ENCODE results near the gene TIGD7. TPM values are rescaled to one million over a fixed set of nuclear protein-coding genes. Genes with fewer than 3 reads are reported as not detected.

Gene TIGD7
- total and polyA plus RNA-seq, 2 of the 8 experiments (the other 6 are each of a cell fraction or from before 2014, with no cell fraction given), result 3.0 to 8.9 TPM

- Histone ChIP-seq H3K56ac (replicated peaks; ENCODE audit: insufficient read length, low read depth, low read length) (no peak overlapping the region), H3K79me2 (ENCODE audit: control insufficient read depth in 1 of 2, insufficient read depth in 2 of 2, low read length in 2 of 2) (no peaks in the 10 kb centered on the region), H4K8ac (ENCODE audit: extremely low read depth, insufficient read depth, low read length) (no peak overlapping the region), H3K9ac (replicated peaks in 1 of 4; ENCODE audit: extremely low read depth in 1 of 4, low read depth in 3 of 4, low read length in 3 of 4) (no peak overlapping the region), H4K5ac (ENCODE audit: insufficient read length, low read depth, low read length) (no peak overlapping the region), H3K23ac (ENCODE audit: insufficient read length) (no peak overlapping the region), H2AK5ac (ENCODE audit: low read depth, low read length) (no peak overlapping the region), H3K4me2 (ENCODE audit: insufficient read depth in 1 of 2, low read depth in 2 of 2, low read length in 2 of 2) (no peak overlapping the region), H2BK20ac (ENCODE audit: low read length) (no peak overlapping the region), H2BK12ac (ENCODE audit: low read depth, low read length) (no peak overlapping the region), H4K91ac (replicated peaks; ENCODE audit: insufficient read length, low read length) (no peak overlapping the region), H3K4me3 (ENCODE audit: extremely low read depth in 1 of 4, insufficient read depth in 2 of 4, low read depth in 3 of 4, low read length in 4 of 4) (no peak overlapping the region), H3K18ac (ENCODE audit: extremely low read depth, low read length) (no peak overlapping the region), H2BK5ac (ENCODE audit: low read depth, low read length) (no peak overlapping the region), H3K4ac (replicated peaks; ENCODE audit: insufficient read length, low read depth, low read length) (no peak overlapping the region), H3K27ac (ENCODE audit: low read depth, low read length) (no peak overlapping the region), H2BK15ac (ENCODE audit: low read length) (no peak overlapping the region), H3K9me3 (ENCODE audit: insufficient read depth in 2 of 2, low read depth in 1 of 2, low read length in 1 of 2) (peaks cover 60 to 86% of the 10 kb centered on the region in 2 experiments), H2BK120ac (replicated peaks; ENCODE audit: low read depth, low read length) (no peak overlapping the region), H3K79me1 (ENCODE audit: low read depth, low read length) (no peaks in the 10 kb centered on the region), H3K36me3 (ENCODE audit: control insufficient read depth in 2 of 4, insufficient read depth in 4 of 4, low read length in 3 of 4) (peaks cover 11 to 30% (median 18%) of the 10 kb centered on the region in 4 experiments), H4K20me1 (replicated peaks in 1 of 2; ENCODE audit: control insufficient read depth in 1 of 2, insufficient read depth in 2 of 2, low read length in 2 of 2) (no peaks in the 10 kb centered on the region), H3K4me1 (replicated peaks in 1 of 4; ENCODE audit: control insufficient read depth in 3 of 4, insufficient read depth in 4 of 4, low read length in 3 of 4) (no peaks in the 10 kb centered on the region), H3K27me3 (replicated peaks in 1 of 4; ENCODE audit: control insufficient read depth in 3 of 4, extremely low read depth in 1 of 4, insufficient read depth in 3 of 4, low read length in 3 of 4) (peaks cover 0 to 1% (median 0%) of the 10 kb centered on the region in 4 experiments; a peak in 2 of 7 replicates), H2AFZ (ENCODE audit: low read length) (no peak overlapping the region), H3K14ac (ENCODE audit: insufficient read length) (no peak overlapping the region), H3K23me2 (ENCODE audit: low read depth, low read length) (no peaks in the 10 kb centered on the region)
- FAIRE-seq, result no peak
- no peak for DNase-seq (ENCODE audit: low read depth in 1 of 2, low spot score in 2 of 2)
- 59% methylated on average over 2 of the region's 2 CpGs; no CpG with 5 or more reads in 1 of the 2 experiments for WGBS, 2 experiments (ENCODE audit: extremely low coverage in 1 of 2, insufficient coverage in 1 of 2, insufficient read length in 1 of 2, insufficient replicate concordance in 2 of 2, low coverage in 1 of 2, low lambda C conversion rate in 2 of 2, missing lambda C conversion rate in 1 of 2)
- POLR2A ChIA-PET (ENCODE audit: partially characterized antibody), result interaction anchor here (0.6 kb wide), 1 partner anchor 11 kb away, joined by 3 read pairs; no protein-coding TSS in a partner anchor
- CTCF ChIA-PET (ENCODE audit: partially characterized antibody), result interaction anchor here (1.3 kb wide), 1 partner anchor 54 kb away, joined by 3 read pairs; no protein-coding TSS in a partner anchor
- TF ChIP-seq RBBP5 (IDR thresholded peaks at IDR 0.05; ENCODE audit: borderline replicate concordance, low read depth, low read length) (no peak), CHD1 (IDR thresholded peaks at IDR 0.05; ENCODE audit: low read depth, low read length) (no peak), YY1 (IDR thresholded peaks at IDR 0.05; ENCODE audit: low read depth, low read length) (no peak), RFX5 (IDR thresholded peaks at IDR 0.05; ENCODE audit: borderline replicate concordance, low read depth, low read length) (no peak), CTCF (IDR thresholded peaks at IDR 0.05; ENCODE audit: control extremely low read depth in 1 of 3, insufficient read depth in 1 of 3, low read depth in 1 of 3, low read length in 3 of 3) (no peak), GABPA (IDR thresholded peaks at IDR 0.05; ENCODE audit: borderline replicate concordance, insufficient read depth, low read length) (no peak), CTBP2 (IDR thresholded peaks at IDR 0.05; ENCODE audit: borderline replicate concordance, insufficient read depth, insufficient read length, low read length) (no peak), ATF2 (IDR thresholded peaks at IDR 0.05; ENCODE audit: low read length) (no peak)
Observed at GRCh38 chr16:3321816-3322215, 16.6 kb upstream of the TIGD7 start.
